ENCODE data around the gene LRP8.

DNA sequence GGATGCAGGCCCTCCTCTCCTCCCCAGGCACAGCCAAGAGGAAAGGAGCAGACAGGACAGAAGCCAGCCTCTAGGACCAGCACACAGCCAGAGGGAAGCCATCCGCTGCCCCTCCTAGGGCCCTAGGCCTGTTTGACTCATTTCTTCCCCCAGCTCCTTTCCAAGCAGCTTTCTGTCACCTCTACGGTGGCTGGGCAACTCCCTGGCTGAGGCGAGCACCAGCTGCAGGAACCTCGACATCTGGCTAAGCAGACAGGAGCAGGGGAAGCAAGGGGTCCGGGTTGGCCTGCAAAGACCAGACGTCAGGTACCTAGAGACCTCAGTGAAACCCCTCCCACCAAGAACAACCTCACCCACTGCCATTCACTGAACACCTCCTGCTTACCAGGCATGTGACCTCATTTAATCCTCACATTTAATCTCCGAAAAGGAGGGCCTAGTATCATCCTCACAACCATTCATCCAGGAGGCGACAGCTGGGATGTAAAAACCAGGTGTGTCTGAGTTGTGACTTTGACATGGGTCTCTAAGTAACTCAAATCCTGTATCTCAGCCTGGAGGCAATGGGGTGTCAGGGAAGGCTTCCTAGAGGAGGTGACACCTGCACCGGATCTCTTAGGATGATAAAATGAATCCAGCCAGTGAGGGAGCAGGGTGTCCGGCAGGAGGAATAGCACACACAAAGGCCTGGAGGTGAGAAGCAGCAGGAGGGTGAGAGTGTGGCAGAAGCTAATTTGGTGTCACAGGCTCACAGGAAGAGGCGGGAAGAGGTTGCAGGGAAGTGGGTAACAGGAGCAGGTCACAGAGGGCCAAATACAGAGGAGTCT is 5.9 kb downstream of the LRP8 start:
- no peak for TF ChIP-seq POLR2A (IDR thresholded peaks at IDR 0.05)
- TF ChIP-seq, protein P1, sequence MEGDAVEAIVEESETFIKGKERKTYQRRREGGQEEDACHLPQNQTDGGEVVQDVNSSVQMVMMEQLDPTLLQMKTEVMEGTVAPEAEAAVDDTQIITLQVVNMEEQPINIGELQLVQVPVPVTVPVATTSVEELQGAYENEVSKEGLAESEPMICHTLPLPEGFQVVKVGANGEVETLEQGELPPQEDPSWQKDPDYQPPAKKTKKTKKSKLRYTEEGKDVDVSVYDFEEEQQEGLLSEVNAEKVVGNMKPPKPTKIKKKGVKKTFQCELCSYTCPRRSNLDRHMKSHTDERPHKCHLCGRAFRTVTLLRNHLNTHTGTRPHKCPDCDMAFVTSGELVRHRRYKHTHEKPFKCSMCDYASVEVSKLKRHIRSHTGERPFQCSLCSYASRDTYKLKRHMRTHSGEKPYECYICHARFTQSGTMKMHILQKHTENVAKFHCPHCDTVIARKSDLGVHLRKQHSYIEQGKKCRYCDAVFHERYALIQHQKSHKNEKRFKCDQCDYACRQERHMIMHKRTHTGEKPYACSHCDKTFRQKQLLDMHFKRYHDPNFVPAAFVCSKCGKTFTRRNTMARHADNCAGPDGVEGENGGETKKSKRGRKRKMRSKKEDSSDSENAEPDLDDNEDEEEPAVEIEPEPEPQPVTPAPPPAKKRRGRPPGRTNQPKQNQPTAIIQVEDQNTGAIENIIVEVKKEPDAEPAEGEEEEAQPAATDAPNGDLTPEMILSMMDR (IDR thresholded peaks at IDR 0.05): no peak
